ACHN (cell line): ENCODE data around the gene NOXO1.
A peak's percentile ranks its signal among the peaks of the same experiment; 100 is the strongest.

Experiments used
- DNase-seq: peaks from one replicate; pipeline ENCODE4 v3.0.0-alpha.2; 2015
- in situ Hi-C: cut with HindIII; loops from 2 replicates; pipeline ENCODE4 v1.10.0; 2017; ENCODE audit warnings: low sequenced_read_pairs, low pct_ligation_motif_present, low pct_unique_long_range_greater_than_20kb

Gene NOXO1

GRCh38 chr16:1984347-1985225 lies 3.3 kb upstream of the NOXO1 start:
- in situ Hi-C loops = no loop called here
- no peak for DNase-seq

GRCh38 chr16:1983544-1984346 lies 2.5 kb upstream of the NOXO1 start, which contains the start of gene GFER:
Gene GFER, plus strand, starts transcription at chr16:1984193. Its CDS starts 26 bp downstream, at chr16:1984219.
- in situ Hi-C loops = no loop called here
- DNase-seq = peak; percentile 97

GRCh38 chr16:1982991-1983543 lies 1.8 kb upstream of the NOXO1 start:
- DNase-seq = no peak
- in situ Hi-C loops = no loop called here

- in situ Hi-C loops = no loop called here
- no peak for DNase-seq
These were observed 754 bp upstream of the NOXO1 start for GRCh38 chr16:1982013-1982433.

GRCh38 chr16:1980770-1981087 lies 540 bp downstream of the NOXO1 start:
- in situ Hi-C loops = no loop called here

GRCh38 chr16:1980030-1980769 lies 1.1 kb downstream of the NOXO1 start:
- DNase-seq = no peak
- in situ Hi-C loops = no loop called here

More at GRCh38 chr16:1980770-1981087, 540 bp downstream of the NOXO1 start:
- DNase-seq = no peak

GRCh38 chr16:1979271-1980029 lies 1.8 kb downstream of the NOXO1 start:
- in situ Hi-C loops = no loop called here
- DNase-seq = no peak

GRCh38 chr16:1978476-1979120 lies 2.7 kb downstream of the NOXO1 start:
- in situ Hi-C loops = no loop called here
- no peak for DNase-seq

GRCh38 chr16:1977875-1978268 lies 3.4 kb downstream of the NOXO1 start:
- DNase-seq = no peak
- in situ Hi-C loops = no loop called here

- in situ Hi-C loops = no loop called here
- DNase-seq = no peak
These were observed 4.1 kb downstream of the NOXO1 start for GRCh38 chr16:1976951-1977874.

GRCh38 chr16:1976216-1976520 lies 5.1 kb downstream of the NOXO1 start:
- DNase-seq = no peak
- in situ Hi-C loops = no loop called here

GRCh38 chr16:1975432-1976215 lies 5.6 kb downstream of the NOXO1 start:
- DNase-seq = no peak
- in situ Hi-C loops = no loop called here

- no peak for DNase-seq
- in situ Hi-C loops = no loop called here
These were observed 6.9 kb downstream of the NOXO1 start for GRCh38 chr16:1974157-1975070.

- in situ Hi-C loops = no loop called here
- no peak for DNase-seq
These were observed 7.7 kb downstream of the NOXO1 start for GRCh38 chr16:1973461-1974156.

GRCh38 chr16:1972490-1972877 lies 8.8 kb downstream of the NOXO1 start:
- in situ Hi-C loops = no loop called here
- peak; percentile 55 for DNase-seq
